Eye (tissue), 1 donor: ENCODE measurements around the gene PIK3CB.
"Not testable (repeated sequence)": the region's sequence is repeated elsewhere in the genome, so short reads cannot be mapped to it uniquely, and the experiment has no call there.

Source experiments
- DNase-seq: peaks from one replicate; pipeline ENCODE4 v3.0.0-alpha.2; 2015

PIK3CB gene

GRCh38 chr3:138846262-138846791 lies 11.6 kb upstream of the PIK3CB start:
- no peak for DNase-seq

- peak; percentile 25 for DNase-seq
Measured at GRCh38 chr3:138845771-138846173, 11.0 kb upstream of the PIK3CB start.

- DNase-seq = no peak
Measured at GRCh38 chr3:138845181-138845601, 10.5 kb upstream of the PIK3CB start.

- no peak for DNase-seq
Measured at GRCh38 chr3:138842483-138843188, 7.9 kb upstream of the PIK3CB start.

GRCh38 chr3:138838385-138838784 lies 3.7 kb upstream of the PIK3CB start:
- DNase-seq = not testable (repeated sequence)

GRCh38 chr3:138835846-138836245 lies 1.1 kb upstream of the PIK3CB start:
- DNase-seq = not testable (repeated sequence)

GRCh38 chr3:138835397-138835757 lies 649 bp upstream of the PIK3CB start:
- DNase-seq = no peak

- DNase-seq = peak; percentile 79
Measured at GRCh38 chr3:138833899-138834595, 681 bp downstream of the PIK3CB start.

- DNase-seq = not testable (repeated sequence)
Measured at GRCh38 chr3:138832473-138833057, 2.2 kb downstream of the PIK3CB start.

GRCh38 chr3:138829886-138830510 lies 4.7 kb downstream of the PIK3CB start:
- DNase-seq = no peak

GRCh38 chr3:138829097-138829496 lies 5.6 kb downstream of the PIK3CB start:
- no peak for DNase-seq

- no peak for DNase-seq
Measured at GRCh38 chr3:138827222-138827621, 7.5 kb downstream of the PIK3CB start.

GRCh38 chr3:138825336-138825735 lies 9.4 kb downstream of the PIK3CB start:
- no peak for DNase-seq

- DNase-seq = no peak
Measured at GRCh38 chr3:138824114-138824506, 10.6 kb downstream of the PIK3CB start.

- DNase-seq = not testable (repeated sequence)
Measured at GRCh38 chr3:138820379-138820778, 14.3 kb downstream of the PIK3CB start.

GRCh38 chr3:138818185-138818860 lies 16.4 kb downstream of the PIK3CB start:
- no peak for DNase-seq

GRCh38 chr3:138817695-138818094 lies 17.0 kb downstream of the PIK3CB start:
- DNase-seq = no peak

GRCh38 chr3:138812806-138813205 lies 21.9 kb downstream of the PIK3CB start:
- DNase-seq = no peak

GRCh38 chr3:138809500-138810256 lies 25.1 kb downstream of the PIK3CB start:
- no peak for DNase-seq

GRCh38 chr3:138806376-138807080 lies 28.2 kb downstream of the PIK3CB start:
- DNase-seq = no peak

- DNase-seq = no peak
Measured at GRCh38 chr3:138803006-138803653, 31.6 kb downstream of the PIK3CB start.
